GM13977 (cell line): ENCODE results near the gene DBX2.
A peak's percentile ranks its signal among the peaks of the same experiment; 100 is the strongest.

Source experiments
- DNase-seq: peaks from one replicate; pipeline ENCODE4 v3.0.0; 2012; ENCODE audit warnings: low spot score
- in situ Hi-C: fragments of 300-500 bp; cut with MboI; formaldehyde crosslinking; loops from one replicate; pipeline ENCODE4 v1.12.0; 2022; ENCODE audit warnings: low sequenced_read_pairs, low pct_unique_long_range_greater_than_20kb, mixed read lengths, inconsistent platforms; ENCODE audit not compliant: unreplicated experiment
- TF ChIP-seq, protein P1 (sequence below): IDR thresholded peaks from 2 replicates; pipeline ENCODE4 v1.5.1; 2012; ENCODE audit warnings: mild to moderate bottlenecking, control low read depth; ENCODE audit not compliant: insufficient read depth; ENCODE audit errors: extremely low read depth, missing control alignments

The DBX2 gene

GRCh38 chr12:44976246-44976645 lies 74.7 kb downstream of the DBX2 start:
- in situ Hi-C loops = no loop called here
- TF ChIP-seq, protein P1, sequence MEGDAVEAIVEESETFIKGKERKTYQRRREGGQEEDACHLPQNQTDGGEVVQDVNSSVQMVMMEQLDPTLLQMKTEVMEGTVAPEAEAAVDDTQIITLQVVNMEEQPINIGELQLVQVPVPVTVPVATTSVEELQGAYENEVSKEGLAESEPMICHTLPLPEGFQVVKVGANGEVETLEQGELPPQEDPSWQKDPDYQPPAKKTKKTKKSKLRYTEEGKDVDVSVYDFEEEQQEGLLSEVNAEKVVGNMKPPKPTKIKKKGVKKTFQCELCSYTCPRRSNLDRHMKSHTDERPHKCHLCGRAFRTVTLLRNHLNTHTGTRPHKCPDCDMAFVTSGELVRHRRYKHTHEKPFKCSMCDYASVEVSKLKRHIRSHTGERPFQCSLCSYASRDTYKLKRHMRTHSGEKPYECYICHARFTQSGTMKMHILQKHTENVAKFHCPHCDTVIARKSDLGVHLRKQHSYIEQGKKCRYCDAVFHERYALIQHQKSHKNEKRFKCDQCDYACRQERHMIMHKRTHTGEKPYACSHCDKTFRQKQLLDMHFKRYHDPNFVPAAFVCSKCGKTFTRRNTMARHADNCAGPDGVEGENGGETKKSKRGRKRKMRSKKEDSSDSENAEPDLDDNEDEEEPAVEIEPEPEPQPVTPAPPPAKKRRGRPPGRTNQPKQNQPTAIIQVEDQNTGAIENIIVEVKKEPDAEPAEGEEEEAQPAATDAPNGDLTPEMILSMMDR = no peak
- DNase-seq = no peak

DNA sequence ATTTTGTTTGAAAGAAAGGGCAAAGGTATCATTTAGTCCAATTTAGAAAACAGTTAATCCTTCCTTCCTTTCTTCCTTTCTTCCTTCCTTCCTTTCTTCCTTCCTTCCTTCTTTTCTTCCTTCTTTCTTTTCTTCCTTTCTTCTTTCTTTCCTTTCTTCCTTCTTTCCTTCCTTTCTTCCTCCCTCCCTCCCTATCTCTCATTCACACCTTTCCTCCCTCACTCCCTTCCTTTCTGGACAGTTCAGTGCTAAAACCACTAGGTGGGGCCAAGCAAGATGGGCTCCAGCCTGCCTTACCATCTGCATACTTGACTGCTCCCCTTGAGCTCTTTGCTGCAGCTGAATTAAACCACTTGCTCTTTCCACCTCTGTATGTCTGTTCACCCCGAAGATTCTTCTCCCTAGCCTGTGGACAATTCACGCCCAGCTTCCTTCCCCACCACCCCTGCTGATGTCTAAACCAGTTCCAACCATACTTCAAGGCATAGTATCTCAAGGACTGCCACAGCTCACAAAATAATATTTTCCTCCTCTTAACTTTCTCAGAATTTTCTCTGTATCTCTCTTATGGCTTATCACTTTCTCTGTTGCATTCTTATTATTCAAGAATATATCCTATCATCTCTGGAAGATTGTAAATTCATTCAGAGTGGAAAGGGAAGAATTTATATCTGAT lies 78.0 kb downstream of the DBX2 start:
- in situ Hi-C loops = no loop called here
- peak; percentile 17 for DNase-seq
- TF ChIP-seq, protein P1 = peak; percentile 60

DNA sequence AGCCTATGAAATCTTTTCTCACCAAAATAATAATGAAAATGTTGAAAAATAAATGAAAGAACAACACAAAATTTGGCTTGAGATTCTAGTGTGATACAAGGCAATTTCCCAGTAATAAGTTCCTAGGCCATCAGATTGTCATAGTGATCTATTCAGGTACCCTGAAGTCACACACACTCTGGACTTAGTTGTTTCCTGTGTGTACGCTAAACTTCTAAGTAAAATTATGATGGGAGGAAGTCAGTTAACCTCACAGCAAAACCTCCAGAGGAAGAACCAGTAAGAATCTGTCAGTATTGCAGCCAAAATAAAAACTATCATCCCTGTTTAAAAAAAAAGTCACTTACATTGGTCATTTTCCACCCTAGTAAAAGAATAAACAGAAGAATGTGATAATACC lies 81.9 kb downstream of the DBX2 start:
- in situ Hi-C loops = no loop called here
- DNase-seq = no peak

More for the DNA sequence above, 81.9 kb downstream of the DBX2 start:
- TF ChIP-seq, protein P1 = no peak
